HG03039 (cell line): ENCODE measurements around the gene UBAP2L.

Experiments used
- ATAC-seq: cut with Tn5 transposase; IDR thresholded peaks from one replicate; pipeline ENCODE4 v1.9.1; 2021; ENCODE audit warnings: mild to moderate bottlenecking, moderate library complexity; ENCODE audit not compliant: unreplicated experiment

Gene UBAP2L, protein sequence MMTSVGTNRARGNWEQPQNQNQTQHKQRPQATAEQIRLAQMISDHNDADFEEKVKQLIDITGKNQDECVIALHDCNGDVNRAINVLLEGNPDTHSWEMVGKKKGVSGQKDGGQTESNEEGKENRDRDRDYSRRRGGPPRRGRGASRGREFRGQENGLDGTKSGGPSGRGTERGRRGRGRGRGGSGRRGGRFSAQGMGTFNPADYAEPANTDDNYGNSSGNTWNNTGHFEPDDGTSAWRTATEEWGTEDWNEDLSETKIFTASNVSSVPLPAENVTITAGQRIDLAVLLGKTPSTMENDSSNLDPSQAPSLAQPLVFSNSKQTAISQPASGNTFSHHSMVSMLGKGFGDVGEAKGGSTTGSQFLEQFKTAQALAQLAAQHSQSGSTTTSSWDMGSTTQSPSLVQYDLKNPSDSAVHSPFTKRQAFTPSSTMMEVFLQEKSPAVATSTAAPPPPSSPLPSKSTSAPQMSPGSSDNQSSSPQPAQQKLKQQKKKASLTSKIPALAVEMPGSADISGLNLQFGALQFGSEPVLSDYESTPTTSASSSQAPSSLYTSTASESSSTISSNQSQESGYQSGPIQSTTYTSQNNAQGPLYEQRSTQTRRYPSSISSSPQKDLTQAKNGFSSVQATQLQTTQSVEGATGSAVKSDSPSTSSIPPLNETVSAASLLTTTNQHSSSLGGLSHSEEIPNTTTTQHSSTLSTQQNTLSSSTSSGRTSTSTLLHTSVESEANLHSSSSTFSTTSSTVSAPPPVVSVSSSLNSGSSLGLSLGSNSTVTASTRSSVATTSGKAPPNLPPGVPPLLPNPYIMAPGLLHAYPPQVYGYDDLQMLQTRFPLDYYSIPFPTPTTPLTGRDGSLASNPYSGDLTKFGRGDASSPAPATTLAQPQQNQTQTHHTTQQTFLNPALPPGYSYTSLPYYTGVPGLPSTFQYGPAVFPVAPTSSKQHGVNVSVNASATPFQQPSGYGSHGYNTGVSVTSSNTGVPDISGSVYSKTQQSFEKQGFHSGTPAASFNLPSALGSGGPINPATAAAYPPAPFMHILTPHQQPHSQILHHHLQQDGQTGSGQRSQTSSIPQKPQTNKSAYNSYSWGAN

GRCh38 chr1:154220071-154220969, at the start of gene UBAP2L:
TSS of gene UBAP2L (plus strand) at chr1:154220955. CDS start at chr1:154225124, 4,169 bp downstream.
- ATAC-seq: peak; percentile 90

DNA sequence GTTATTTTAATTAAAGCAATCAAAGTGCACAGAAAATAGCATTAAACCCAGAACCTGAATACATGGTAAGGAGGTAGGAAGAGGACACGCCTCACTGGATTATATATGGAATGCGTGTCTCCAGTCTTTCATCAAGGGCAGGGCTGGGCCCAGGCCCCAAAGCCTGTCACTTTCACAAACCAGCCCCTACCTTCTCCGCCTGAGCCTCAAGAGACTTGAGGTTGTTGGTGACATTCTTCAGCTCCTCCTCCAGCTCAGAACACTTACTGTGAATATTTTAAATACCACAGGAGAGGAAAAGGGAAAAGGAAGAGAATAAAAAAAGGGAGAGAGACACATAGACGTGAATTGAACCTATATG, 49.6 kb upstream of the UBAP2L start:
- no peak for ATAC-seq

- ATAC-seq: no peak
Observed at GRCh38 chr1:154171880-154172279, 48.9 kb upstream of the UBAP2L start.

- ATAC-seq: no peak
Observed at GRCh38 chr1:154174654-154175053, 46.1 kb upstream of the UBAP2L start.

DNA sequence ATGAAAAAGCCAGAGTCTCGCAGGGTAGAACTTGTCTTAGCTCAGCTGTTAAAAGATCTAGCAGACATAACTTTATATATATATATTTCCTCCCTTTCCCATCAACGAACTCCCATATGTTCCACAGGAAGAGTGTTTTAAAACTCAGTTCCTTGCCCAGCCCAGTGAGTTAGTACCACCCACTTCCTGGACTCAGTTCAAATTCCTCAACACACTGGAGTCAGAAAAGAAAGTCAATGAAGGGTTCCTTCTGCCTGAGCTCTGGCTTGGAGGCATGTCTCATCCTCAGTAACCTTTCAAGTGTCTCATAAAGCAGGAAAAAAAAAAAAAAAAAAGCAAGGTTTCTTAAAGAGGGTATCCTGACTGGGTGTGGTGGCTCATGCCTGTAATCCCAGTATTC, 44.4 kb upstream of the UBAP2L start:
- no peak for ATAC-seq

DNA sequence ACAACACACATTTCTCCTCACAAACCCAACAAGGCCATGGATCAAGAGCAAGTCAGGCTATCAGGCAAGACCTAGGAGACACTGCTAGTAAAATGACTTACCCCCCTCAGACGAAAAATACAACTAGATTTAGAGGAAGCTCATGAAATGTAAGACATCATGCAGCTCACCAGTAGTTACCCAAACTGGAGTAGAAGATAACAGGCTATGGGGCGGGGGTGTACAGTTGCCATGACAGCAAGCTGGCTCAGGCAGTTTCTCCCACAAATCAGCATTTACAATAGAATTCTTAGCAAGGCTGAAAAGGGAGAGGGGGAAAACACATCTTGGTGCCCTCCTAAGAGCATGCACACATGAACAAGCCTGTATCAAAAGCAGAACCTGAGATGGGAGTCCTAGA, 42.7 kb upstream of the UBAP2L start:
- ATAC-seq: no peak

GRCh38 chr1:154178911-154179811, 41.6 kb upstream of the UBAP2L start:
- no peak for ATAC-seq

DNA sequence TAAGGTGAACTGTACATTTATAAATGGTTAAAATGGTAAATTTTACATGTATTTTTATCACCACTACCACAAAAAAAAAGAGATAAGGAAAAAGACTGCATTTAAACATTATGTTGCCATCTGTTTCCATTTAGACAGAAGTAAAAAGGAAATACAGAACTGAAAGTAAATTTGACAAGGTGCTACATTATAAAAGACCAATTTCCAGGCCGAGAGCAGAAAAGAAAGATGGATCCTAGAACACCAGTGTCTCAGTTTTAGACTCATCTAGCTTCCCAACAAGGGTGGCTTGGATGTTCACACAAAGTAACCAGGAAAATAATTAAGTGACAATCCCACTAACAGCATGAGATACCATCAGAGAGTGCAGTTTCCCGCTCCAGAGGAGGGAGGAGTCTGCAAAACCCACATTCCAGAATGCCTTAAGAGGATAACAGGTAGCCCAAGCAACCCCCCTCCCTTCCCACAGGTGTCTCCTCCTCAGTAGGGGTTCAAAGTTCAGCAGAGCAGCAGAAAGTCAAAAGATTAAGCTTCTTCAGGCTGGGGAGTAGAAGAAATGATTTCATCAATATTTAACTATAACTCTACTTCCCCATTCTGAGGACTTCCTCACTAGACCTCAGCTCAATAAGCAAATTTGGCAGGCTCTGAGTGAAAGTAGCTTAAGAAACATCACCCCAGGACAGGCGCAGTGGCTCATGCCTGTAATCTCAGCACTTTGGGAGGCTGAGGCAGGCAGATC, 40.6 kb upstream of the UBAP2L start:
- no peak for ATAC-seq

- no peak for ATAC-seq
Observed at GRCh38 chr1:154181944-154182343, 38.8 kb upstream of the UBAP2L start.

DNA sequence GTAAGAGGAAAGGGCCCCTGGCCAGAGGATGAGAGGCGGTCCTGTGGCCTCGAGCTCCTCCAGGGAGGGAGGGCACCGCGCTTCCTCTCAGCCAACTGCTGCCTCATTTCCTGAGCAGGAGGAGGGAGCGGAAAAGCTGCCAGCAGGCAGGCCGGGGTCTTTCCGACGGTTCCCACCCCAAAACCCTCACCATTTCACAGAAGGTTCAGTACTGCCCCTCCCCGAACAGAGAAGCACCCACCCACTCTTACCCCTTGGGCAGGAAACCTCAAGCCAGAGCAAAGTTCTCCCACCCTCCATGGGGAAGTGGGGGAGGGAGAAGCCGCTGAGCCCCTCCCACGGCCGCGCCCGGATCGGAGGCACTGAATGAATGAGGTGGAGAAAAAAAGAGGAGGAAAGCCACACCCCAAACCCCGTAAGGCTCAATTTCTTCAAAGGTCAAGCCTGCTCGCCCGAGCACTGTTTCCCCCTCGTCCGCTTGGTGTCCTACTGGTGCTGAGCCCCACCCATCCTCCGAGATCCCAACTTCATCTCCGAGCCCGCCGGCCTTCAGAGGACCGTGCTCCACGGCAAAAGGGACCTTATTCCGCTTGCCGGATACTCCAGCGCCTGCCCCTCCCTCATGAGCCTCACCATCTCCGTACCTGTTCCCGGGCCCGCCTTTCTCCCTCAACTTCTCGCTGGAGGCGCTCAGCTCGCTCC, 38.3 kb upstream of the UBAP2L start:
- ATAC-seq: peak; percentile 45

DNA sequence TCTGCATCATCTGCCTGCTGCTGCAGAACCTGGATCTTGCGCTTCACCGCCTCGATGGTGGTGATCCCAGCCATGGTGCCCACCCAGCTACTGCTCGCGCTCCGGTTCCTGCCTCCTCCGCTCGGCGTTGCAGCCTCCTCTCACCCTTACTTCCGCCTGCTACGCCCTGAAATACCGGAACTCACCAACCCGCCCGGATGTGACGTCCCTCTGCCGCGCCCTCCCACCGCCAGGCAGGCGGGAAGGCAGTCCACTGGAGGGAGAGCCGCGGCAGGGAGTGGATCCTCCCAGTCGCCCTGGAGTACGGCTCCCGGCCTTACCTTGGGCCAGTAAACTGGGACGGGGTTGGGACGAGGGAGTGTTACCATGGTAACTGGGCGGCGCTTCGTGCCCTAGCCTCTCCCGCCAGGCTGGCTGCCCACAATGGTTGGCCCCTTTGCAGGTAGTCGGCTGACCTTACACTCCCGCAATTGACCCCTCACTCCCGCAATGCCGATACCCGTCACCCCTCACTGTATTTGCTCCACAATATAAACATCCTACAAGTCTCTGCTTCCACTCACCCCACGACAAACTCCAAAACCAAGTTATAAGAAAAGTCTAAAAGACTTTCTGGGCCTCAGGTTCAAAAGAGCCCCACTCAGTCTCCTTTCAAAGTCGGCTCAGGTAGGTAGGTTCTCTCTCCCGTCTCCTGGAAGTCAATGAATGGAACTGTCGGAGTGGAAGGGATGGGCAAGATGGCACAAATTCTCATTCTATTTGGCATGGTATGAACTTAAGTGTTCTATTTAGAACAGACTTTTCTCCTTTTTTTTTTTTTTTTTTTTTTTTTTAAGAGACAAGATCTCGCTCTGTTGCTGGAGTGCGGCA, 37.5 kb upstream of the UBAP2L start:
- ATAC-seq: peak; percentile 67

GRCh38 chr1:154186177-154186576, 34.6 kb upstream of the UBAP2L start:
- no peak for ATAC-seq

DNA sequence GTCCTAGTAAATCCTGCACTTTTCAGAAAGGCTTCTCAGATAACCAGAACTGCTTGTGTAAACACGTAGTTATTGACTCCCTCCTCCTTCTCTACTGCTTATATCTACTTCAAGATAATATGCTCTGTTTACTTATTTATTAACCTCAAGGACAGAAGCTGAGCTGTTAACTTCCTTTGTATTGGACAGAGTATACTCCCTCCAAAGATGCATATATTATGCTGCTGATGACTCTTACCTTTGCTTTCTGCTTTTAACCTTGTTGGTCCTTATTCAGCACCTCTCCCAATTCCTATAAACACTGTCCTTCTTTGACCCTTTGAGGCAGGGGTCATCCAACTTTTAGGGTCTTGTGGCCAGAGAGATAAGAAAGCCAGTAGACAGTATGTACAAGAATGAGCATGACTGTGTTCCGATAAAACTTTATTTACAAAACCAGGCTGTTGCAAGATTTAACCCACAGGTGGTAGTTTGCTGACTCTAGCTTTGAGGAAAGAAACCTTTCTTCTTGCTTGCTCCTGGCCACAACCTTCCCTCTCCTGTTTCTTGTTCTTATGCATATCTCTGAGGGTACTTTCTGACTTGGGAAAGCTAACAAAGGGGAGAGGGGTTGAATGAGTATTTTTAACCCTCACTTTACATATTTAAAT, 33.8 kb upstream of the UBAP2L start:
- ATAC-seq: no peak

GRCh38 chr1:154190550-154190949, 30.2 kb upstream of the UBAP2L start:
- ATAC-seq: no peak

- no peak for ATAC-seq
Observed at GRCh38 chr1:154191990-154192461, 28.7 kb upstream of the UBAP2L start, which contains the start of gene TPM3. TSS of gene TPM3 (minus strand) at chr1:154192100. CDS start at chr1:154192018, 82 bp downstream.

DNA sequence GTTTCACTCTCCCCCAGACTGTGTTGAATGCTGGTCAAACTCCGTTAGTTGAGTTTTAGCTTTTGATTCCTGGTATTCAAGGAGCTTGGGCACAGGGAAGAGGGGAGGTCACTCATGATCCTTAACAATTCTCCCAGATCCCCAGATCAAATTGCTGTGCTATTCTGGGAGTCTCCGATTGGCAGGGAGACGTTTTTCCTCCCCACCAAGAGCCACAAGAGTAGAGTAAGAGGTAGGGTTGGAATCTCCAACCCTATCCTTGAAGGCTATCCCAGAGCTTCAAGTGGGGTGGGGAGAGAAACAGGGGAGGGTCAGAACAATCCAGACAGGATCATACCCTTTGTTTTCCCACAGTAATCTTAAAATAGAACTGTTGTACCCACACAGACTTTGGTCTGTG, 28.3 kb upstream of the UBAP2L start:
- no peak for ATAC-seq

GRCh38 chr1:154193821-154194220, 26.9 kb upstream of the UBAP2L start:
- ATAC-seq: no peak
